A204.1 (cell line): Measurements from ENCODE around the gene ANKRD39.

Experiments used
- FAIRE-seq: peaks from 2 replicates; lab custom pipeline; 2012; peaks lifted over from hg19 to GRCh38; lab: Jason Lieb, UNC

Gene ANKRD39

DNA sequence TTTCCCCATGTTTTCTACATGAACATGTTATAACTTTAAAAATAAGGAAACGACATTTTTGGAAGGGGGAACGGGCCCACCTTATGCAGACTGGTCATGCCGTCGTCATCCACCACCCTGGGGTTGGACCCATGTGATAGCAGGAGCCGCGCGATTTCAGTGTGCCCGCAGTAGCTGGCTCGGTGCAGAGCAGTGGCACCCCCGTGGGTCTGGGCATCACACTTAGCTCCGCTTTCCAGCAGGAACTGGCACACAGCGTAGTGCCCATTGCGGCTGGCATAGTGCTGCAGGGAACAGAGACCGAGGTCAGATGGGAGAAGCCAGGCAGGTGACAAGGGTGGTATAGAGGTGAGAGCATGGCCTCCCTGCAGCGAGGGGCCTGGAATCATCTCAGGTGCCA, 4.5 kb downstream of the ANKRD39 start:
- no peak for FAIRE-seq

DNA sequence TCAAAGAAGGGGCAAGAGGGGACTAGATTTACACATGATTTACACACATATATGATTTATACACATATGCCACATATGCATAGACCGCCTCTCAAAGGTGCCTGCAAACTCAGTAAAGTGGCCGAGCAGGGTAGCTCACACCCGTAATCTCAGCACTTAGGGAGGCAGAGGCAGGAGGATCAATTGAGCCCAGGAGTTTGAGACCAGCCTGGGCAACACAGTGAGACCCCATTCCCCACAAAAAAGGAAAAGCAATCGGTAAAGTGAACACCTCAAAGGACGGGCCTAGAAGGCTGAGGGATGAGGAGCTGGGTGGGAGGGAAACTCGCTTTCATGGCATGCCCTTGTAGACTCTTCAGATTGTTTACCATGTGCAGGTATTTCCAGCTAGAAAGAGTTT, 5.1 kb downstream of the ANKRD39 start:
- no peak for FAIRE-seq

DNA sequence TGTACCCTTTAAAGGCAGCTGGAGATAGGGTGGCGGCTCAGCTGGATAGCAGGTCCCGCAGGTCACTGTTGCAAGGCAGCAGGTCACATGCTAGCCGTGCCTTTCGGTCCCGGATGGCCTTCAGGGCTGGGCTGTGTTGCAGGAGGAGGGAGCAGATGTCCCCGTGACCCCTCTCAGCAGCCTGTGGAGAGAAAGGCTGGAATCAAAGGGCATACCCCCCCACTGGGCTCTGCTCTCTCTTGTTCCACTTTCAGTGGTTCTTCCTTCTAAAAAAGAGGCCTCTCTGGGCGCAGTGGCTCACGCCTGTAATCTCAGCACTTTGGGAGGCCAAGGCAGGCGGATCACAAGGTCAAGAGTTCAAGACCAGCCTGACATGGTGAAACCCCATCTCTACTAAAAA, 9.6 kb downstream of the ANKRD39 start:
- FAIRE-seq, result no peak

DNA sequence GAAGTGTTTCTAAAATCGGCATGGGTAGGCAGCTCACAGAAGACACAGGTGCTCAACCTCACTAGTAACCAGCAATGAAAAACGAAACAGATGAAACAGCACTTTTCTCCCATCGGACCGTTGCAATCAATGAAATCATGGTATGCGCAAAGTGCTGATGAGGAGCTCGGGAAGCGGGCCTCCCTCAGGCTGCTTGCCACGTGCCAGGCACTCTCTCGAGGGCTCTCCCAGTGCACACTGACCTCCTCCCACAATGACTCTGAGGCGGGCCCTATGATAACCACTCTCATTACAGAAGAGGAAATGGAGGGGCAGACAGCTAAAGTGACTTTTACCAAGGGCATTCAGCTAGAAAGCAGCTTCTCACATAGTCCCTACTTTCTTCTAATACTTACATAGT, 10.2 kb downstream of the ANKRD39 start:
- FAIRE-seq, result no peak

DNA sequence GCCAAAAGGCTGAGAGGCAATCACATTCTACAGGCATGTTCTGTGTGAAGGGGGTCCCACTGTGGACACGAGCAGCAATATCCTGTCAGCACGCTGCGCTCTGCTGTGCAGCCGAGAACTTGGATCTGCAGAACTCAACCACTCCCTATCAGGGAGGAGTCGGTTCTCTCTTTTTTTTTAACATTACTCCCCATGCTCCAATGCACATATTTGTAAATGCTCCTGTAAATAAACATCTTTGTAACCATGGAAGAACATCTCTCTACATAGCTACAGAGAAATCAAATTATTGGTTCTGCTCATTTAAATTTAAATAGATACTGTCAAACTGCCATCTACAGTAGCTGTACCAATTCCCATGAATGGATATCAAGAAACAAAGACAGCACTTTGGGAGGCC, 11.0 kb downstream of the ANKRD39 start:
- FAIRE-seq, result no peak

DNA sequence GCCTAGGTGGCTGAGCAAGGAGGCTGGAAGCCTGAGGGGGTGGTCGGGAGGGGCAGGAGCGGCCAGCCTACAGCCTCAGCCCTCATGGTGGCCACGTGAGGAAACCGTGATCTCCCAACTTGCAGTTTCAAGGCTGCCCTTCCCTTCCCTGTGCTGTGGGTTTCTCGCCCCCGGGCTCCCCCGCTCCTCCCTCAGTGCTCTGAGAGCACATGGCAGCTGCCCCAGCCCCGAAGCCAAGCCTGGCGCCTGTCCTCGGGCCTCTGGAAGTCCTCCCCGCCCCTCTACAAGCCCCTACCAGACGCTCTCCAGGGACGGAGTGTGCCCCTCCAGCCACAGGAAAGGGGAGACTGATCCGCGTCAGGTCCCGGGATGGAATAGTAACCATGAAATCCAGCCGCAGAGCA, 13.4 kb downstream of the ANKRD39 start:
- no peak for FAIRE-seq

DNA sequence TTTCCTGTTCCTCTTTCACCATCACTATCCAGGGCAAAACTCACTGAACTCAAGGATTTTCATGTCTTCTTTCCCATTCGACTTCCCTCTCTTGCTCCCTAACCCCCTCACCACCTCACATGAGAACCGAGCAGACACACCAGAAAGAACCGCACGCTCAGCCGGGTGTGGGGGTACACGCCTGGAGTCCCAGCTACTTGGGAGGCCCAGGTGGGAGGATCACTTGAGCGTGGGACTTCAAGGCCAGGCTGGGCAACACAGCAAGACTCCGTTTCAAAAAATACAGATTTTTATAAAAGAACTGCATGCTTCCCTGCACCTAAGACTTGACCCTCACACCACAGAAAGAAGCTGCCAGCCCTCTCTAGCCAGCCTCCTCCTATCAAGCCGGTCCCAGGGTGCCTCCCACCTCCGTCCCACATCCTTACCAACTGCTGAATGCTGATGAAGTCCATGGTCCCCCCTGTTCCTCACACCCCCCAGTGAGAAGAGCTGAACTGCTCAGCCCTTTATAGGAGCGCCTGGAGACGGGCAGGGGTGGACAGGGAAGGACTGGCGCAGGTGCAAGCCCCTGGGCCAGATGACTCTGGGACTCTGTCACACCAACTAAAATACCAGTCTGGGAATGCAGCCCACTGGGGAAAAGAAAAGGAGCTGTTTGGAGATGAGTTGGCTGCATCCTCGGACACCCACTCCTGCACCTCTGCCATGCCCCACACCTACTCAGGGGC, 14.1 kb downstream of the ANKRD39 start, which contains the start of gene ANKRD23:
TSS of gene ANKRD23 (minus strand) at position 484 of the 731 bp plus-strand sequence. CDS start at position 455, 29 bp downstream.
- no peak for FAIRE-seq

DNA sequence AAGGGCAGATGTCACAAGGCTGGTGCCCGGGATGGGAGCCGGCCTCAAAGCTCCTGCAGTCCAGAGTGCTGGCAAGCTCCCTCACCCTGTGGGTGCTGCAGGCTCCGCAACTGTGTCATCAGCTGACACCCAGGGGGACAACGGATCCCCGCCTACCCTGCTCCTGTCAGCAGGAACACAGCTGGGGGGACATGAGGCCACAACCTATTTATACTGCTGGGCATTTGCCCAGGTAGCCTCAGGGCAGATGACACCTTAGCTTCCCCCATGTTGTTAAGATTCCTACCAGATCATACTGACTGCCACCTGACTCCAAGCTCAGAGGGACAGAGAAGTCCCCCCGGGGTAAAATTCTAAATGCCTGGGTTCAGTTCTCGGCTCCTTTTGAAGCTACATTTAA, 15.2 kb downstream of the ANKRD39 start:
- FAIRE-seq, result no peak

DNA sequence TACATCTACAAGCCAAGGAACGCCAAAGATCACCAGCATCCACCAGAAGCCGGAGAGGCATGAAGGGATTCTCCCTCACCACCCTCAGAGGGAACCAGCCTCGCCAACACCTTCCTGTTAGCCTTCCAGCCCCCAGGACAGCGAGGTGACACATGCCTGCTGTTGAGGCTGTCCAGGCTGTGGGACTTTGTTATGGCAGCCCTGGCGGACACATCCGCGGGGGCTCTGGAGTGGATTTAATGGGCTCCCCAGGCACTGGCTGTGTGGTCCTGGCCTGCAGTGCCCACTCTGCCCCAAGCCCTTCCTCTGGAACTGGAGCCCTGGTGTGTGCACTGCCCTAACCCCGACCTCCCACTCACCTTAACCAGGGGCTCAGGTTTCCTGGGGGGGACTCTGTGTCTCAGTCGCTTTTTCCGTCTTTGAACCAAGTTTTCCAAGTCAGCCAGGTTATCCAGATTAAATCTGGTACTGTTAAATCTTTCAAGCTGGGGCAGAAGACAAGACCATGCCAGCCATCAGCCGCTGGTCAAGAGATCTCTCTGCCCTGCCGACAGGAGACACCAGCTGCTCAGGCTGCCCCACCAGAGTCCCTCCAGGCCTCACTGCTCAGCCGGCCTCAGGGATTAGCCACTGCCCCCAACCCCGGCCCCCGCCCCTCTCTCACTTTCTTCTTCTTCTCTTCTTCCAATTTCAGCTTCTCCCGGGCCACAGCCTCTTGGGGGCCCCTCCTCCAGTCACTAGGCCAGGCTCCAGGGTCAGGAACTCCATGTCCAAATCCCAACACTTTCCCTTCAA, 15.9 kb downstream of the ANKRD39 start:
- FAIRE-seq, result no peak

DNA sequence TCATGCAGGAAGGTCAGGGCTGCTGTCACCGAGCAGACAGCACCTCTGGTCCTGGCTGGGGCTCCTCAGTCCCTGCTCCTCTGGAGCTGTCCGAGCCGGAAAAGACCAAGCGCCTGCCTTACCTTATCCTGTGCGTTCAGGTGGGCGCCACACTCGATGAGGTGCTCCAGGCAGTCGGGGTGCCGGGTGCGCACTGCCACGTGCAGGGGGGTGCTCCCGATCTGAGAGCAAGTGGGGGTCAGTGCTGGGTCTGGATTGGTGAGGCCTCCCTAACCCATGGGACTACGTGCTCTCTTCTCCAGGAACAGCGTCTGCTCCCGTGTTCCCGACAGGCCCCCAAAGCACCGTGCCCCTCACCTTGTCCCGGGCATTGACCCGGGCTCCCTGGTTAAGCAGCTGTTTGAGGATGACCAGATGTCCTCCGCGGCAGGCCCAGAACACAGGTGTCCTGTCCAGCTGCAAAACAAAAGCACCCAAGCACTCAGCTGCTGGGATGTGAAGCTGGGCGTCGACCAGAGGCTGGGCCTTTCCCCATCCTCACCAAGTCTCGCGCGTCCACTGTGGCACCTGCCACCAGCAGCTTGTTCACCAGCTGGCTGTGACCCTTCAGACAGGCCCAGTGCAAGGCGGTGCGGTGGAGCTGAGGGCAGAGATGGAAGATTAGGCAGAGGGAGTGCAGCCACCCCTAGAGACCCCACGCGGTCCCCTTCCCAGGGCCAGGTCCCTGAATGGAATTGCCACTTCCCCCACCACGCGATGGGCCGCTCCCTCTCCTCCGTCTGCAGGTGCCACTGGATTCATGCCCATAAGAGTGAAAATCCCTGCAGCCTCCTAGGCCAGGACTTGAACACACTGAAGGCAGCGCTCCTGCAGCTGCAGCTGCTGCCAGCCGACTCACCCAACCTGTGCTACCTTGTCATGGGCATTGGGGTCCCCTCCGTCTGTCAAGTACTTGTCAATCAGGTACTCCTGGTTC, 17.7 kb downstream of the ANKRD39 start:
- no peak for FAIRE-seq

DNA sequence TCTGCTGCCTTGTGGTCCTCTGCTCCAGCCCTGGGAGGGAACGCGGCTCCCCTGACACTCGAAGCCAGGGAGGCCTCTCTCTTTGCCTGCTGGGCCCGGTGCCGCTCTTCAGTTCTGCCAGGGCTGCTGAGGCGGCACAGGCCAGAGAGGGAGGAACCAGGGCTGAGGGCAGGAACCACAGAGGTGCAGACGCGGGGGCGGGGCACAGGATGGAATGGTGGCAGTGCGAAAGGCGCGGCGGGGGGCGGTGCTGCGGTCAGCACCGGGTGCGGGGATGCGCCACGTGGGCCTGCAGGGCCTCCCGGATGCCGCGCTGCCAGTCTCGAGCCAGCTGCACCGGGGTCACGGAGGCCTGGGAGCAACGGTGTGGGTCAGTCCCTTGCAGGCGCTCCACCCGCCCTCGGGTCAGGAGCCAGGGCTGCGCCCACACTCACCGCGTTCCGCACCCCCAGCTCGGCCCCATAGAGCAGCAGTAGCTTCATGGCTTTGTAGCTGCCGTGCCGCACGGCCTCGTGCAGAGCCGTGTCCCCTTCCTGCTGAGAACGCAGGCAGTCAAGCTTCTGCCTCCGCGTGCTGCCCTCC, 18.4 kb downstream of the ANKRD39 start:
- FAIRE-seq, result no peak

DNA sequence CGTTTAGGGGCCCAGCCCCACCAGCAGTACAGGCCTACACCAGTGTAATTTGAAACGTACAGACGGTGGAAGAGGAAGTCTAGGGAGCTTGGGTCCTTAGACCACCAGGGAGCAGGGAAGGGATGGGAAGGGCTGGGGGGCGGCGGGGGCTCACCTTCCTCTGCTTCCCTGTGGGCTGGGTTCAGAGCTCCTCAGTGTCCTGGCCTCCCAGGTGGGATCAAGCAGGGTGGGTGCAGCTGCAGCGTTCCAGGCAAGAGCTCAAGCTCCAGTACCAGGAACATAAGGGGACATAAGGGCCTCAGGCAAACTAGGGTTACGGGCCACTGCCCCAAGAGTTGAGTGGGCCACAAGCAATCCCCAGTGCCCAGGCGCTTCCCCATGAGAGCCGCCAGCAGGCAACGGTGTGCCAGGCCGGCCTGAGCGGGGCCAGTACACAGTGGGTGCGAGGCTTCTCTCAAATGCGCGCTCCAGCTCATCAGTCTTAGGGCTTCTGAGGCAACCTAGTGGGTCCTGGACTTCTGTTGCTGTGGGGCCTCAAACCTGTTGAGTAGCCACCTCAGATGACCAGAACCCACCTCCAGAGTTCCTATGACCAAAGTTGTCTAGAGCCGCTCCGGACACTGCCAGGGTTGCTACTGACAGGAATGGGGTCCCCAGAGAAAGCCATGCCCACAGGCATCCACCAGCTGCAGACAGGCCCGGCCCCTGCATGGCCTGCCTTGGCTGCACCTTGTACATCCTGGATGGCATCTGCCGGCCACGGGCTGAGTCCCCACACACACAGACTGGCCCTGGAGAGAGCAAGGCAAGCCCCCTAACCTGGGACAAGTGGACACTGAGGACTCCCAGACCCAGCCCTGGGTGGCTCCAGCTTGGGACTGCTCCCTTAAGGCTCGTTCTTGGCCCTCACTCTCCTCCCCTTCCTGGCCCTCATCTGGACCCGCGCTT, 19.2 kb downstream of the ANKRD39 start:
- no peak for FAIRE-seq

DNA sequence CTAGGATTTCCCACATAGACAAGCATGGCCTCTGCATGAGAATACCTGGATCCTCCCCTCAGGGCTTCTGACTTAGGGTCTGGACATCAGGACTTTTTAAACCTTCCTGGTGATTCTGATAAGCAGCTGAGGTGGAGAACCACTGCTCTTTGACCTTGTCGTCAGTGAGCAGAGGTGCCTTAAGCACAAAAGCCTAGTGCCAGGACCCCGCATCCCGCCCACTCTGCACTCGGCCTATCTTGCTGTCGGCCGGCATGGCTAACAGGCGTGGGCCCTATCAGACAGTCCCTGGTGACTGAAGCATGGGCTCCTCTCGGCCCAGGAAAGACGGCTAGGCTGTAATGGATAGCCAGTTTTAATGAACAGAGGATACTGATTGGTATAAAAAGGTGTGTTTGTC, 20.2 kb downstream of the ANKRD39 start:
- no peak for FAIRE-seq

DNA sequence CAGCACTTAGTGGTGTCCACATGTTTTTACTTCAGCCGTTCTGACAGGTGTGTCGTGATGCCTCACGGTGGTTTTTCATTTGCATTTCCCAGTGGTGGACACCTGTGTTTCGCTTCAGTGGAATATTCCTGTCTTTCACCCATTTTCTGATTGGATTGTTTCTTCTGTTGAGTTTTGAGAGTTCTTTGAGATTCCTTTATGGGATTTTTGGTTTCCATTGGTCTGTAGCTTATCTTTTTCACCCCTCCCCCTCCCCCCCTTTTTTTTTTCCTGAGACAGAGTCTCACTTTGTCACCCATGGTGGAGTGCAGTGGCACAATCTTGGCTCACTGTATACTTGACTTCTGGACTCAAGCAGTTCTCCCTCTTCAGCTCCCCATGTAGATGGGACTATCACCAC, 22.0 kb downstream of the ANKRD39 start:
- FAIRE-seq, result no peak

DNA sequence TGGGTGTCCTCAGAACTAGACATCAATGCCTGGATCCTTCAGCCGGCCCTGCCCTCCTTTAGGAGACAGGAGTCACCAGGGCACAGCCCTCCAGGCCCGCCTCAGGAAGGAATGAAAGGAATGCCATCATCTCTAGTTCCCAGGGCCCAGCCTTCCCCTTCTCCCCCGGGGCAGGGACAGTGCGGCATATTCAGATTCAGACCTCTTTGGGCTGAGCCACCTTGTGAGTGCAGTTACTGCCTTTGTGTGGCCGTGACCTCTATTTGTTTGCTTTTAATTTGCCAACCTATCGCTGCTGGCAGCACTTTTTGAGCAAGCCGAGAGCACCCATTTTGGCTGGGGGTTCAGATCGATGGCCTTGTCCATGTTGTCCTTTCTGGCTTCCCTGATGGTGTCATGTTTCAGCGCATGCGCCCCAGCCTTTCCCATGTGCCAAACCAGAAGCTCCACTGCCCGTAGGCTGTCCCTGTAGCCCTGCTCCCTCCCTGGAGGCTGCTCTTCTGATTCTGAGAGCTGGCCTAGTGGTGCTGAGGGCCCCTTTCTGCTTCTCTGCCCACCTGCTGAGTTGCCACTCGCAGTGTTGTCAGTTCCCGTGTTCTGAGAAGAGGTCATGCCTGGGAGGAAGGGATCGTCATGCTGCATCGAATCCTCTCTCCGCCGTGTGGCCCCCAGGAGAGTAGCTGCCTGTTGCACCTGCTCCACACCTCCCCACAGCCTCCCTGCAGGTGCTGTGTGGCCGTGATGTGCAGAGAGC, 24.9 kb downstream of the ANKRD39 start:
- FAIRE-seq, result no peak

DNA sequence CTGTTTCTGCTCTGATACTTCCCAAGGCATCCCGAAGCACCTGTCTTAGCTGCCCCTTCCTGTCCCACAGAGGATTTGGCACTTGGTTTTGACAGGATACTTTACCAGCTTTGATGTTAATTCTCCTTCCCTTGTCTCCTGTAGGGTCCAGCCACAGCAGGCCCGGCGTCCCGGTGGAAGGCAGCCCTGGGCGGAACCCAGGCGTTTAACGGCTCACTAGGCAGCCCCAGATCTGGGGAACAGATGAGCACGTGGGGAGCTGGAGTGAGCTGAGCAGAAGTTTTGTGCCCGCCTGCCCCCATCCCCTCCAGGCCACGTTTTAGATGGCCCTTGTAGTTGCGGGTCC, 25.4 kb downstream of the ANKRD39 start:
- no peak for FAIRE-seq

DNA sequence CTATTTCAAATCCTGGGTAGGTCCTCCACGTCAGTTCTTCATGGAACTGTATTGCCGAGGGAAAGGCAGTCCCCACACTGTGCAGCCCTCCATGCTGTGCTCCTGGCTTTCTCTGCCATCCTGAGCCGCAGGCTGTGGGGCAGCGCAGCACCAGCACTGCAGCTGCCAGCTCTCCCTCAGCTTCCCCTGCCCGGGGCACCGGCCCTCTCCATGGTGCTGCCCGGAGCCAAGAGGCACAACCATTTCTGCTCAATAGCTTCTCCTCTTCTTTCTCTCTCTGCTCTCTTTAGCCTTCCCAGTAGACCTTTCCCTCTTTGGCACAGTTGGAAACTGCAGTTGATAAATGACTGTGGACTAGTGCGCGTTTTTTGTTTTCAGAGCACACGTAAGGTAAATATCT, 26.1 kb downstream of the ANKRD39 start:
- FAIRE-seq, result no peak

DNA sequence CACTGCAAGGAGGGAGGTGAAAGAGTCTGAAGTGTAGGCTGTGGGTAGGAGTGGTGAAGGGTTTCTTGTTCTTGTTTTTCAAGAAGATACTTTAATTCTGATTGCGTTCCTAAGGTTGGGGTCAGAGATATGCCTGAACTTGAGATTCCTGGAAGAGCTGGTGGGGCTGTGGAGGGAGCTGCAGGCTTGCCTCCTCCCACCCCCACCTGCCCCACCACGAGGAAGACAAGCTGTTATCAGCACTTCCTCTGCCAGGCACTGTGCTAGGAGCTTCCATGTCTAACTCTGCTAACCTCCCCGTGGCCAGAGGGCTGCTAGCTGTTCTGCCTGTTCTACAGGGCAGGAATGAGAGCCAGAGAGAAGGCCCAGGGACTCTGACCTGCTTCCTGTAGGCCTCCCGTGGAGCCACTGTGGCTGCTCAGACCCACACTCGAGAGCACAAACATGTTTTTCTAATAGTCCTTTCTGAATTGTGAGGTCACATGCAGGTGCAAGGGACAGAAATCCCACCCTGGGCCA, 27.7 kb downstream of the ANKRD39 start:
- no peak for FAIRE-seq

DNA sequence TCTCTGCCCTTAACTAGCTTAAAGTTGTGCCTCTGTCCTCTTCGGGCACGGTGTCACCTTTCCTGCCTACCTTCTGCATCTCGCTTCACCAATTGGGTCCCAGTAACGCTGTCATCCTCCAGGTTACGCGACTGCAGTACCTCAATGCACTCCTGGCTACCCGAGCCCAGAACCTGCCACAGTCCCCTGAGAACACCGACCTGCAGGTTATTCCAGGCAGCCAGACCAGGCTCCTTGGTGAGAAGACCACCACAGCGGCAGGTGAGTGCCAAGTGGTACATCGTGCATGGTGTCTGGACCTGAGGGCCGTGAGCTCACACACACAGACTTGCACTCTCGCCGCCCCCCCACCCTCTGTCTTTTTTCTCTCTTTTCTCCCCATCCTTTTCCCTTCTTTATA, 28.9 kb downstream of the ANKRD39 start:
- FAIRE-seq, result no peak

DNA sequence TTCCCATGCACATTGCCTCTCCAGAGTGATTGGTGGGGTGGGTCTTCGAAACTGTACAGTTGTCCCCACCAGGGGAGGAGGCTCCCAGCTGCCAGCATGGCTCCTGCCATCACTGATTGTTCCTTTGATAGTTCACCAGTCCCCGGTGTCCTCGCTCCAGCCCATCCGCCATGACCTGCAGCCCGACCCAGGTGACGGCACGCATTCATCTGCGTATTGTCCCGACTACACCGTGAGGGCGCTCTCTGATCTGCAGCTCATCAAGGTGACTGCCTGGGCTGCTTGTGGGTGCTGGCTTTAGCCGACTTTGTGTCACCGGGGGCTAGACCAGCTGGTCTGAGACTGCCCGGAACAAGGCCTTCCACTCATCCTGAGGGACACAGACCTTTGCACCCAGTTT, 29.4 kb downstream of the ANKRD39 start:
- no peak for FAIRE-seq
